ENCODE measurements around the gene IPMK. TPM values are rescaled to one million over a fixed set of nuclear protein-coding genes. Genes with fewer than 3 reads are reported as not detected.

Gene IPMK
- total and polyA plus RNA-seq, 2 of the 8 experiments (the other 6 are each of a cell fraction or from before 2014, with no cell fraction given): 1.3 to 7.8 TPM

DNA sequence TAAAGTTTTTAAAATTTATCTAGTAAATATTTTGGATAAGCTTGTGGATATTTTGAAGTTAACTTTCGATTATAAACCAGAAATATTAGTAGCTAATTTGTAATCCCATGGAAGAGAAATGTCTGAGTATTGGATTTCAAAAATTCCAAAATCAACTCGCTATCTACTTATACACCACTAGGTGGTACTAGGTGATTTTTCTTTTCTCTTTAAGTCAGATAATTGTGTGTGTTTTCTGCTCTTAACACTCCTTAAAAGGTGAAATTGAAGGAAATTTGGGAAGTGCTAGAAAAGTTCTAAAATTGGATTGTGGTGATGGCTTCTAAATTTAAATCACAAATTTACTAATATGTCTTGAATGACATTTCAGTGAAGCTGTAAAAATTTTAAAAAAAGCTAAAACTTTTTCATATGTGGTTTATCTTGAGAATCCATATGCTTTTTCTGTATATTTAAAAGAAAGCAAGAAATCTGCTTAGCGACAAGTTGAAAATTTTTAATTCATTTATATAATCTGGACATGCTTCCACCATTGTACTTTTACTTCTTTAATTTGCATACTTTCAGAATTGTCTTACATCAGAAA is 90.2 kb downstream of the IPMK start (continued):
- TF ChIP-seq SIRT6 (IDR thresholded peaks at IDR 0.05; ENCODE audit: low read length) (no peak), KDM1A (IDR thresholded peaks at IDR 0.05; ENCODE audit: borderline replicate concordance, low read length) (no peak), CHD7 (IDR thresholded peaks at IDR 0.05; ENCODE audit: insufficient replicate concordance, low read length) (no peak), CBX8 (IDR thresholded peaks at IDR 0.05; ENCODE audit: borderline replicate concordance, low read depth, low read length) (no peak), EGR1 (IDR thresholded peaks at IDR 0.05; ENCODE audit: borderline replicate concordance, low read depth, low read length) (no peak)

Measured in H1 (cell line).